Brain microvascular endothelial cell (primary cell): ENCODE data around the gene SNX7.

Experiments used
- DNase-seq: peaks from one replicate; pipeline ENCODE4 v3.0.0-alpha.2; 2020
- H3K27ac ChIP-seq: fragments of 250-450 bp; sonication (Bioruptor Pico); 2 replicates; pipeline ENCODE4 v1.5.1; 2020; ENCODE audit warnings: mild to moderate bottlenecking, moderate library complexity
- H3K27me3 ChIP-seq: fragments of 250-450 bp; sonication (Bioruptor Pico); replicated peaks from 2 replicates; pipeline ENCODE4 v1.5.1; 2020; ENCODE audit warnings: mild to moderate bottlenecking
- H3K36me3 ChIP-seq: fragments of 250-450 bp; sonication (Bioruptor Pico); replicated peaks from 2 replicates; pipeline ENCODE4 v1.5.1; 2020; ENCODE audit warnings: mild to moderate bottlenecking
- H3K4me3 ChIP-seq: 2 replicates; pipeline ENCODE4 v1.5.1; 2011; ENCODE audit warnings: low read depth, mild to moderate bottlenecking, control low read depth, low read length, moderate library complexity
- in situ Hi-C: cut with HindIII; loops from 2 replicates; pipeline ENCODE4 v1.10.0; 2017; ENCODE audit warnings: low sequenced_read_pairs, low pct_ligation_motif_present
- TF ChIP-seq, protein P1 (sequence below): IDR thresholded peaks from 2 replicates; pipeline ENCODE4 v1.5.1; 2011; ENCODE audit warnings: low read depth, mild to moderate bottlenecking, moderate library complexity, low read length, control low read depth, inconsistent platforms; ENCODE audit errors: missing control alignments

The SNX7 gene

DNA sequence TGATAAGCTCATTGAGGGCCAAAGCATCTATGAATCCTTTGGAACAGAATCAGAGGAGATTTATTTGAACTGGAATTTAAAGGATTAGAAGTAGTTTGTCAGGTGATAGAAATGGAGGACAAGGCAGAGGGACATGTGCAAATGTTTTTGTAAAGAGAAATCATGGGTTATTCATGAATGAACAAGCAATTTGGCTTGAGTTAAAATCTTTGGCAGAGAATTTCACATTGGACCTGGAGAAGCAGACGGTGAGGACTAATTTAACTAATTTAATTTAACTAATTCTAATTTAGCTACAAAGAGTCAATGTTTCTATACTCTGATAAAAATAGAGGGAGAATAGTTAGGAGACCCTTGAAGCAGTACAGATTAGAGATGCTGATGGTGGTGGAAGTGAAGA, 36.3 kb downstream of the SNX7 start:
- DNase-seq = no peak
- H3K27ac ChIP-seq = no peak overlapping the region
- H3K36me3 ChIP-seq = no peaks in the 10 kb centered on the region
- in situ Hi-C loops = no loop called here
- TF ChIP-seq, protein P1, sequence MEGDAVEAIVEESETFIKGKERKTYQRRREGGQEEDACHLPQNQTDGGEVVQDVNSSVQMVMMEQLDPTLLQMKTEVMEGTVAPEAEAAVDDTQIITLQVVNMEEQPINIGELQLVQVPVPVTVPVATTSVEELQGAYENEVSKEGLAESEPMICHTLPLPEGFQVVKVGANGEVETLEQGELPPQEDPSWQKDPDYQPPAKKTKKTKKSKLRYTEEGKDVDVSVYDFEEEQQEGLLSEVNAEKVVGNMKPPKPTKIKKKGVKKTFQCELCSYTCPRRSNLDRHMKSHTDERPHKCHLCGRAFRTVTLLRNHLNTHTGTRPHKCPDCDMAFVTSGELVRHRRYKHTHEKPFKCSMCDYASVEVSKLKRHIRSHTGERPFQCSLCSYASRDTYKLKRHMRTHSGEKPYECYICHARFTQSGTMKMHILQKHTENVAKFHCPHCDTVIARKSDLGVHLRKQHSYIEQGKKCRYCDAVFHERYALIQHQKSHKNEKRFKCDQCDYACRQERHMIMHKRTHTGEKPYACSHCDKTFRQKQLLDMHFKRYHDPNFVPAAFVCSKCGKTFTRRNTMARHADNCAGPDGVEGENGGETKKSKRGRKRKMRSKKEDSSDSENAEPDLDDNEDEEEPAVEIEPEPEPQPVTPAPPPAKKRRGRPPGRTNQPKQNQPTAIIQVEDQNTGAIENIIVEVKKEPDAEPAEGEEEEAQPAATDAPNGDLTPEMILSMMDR = no peak
- no peak overlapping the region for H3K4me3 ChIP-seq
- H3K27me3 ChIP-seq = no peaks in the 10 kb centered on the region

DNA sequence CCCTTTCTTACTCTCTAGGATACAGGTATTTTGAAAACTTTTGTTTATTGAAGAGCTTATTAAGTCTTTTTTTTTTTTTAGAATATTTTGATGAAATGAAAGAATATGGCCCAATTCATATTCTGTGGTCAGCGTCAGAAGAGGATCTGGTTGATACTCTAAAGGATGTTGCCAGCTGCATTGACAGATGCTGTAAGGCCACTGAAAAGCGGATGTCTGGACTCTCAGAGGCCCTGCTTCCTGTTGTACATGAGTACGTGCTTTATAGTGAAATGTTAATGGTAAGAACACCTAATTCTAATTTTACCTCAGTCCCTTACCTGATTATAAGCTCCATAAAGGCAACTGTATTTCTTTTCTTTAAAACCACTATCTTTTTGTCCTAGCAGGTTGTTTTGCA, 37.1 kb downstream of the SNX7 start:
- in situ Hi-C loops = no loop called here
- no peaks in the 10 kb centered on the region for H3K36me3 ChIP-seq
- H3K27ac ChIP-seq = no peak overlapping the region
- TF ChIP-seq, protein P1 = no peak
- H3K4me3 ChIP-seq = no peak overlapping the region
- no peaks in the 10 kb centered on the region for H3K27me3 ChIP-seq
- no peak for DNase-seq

DNA sequence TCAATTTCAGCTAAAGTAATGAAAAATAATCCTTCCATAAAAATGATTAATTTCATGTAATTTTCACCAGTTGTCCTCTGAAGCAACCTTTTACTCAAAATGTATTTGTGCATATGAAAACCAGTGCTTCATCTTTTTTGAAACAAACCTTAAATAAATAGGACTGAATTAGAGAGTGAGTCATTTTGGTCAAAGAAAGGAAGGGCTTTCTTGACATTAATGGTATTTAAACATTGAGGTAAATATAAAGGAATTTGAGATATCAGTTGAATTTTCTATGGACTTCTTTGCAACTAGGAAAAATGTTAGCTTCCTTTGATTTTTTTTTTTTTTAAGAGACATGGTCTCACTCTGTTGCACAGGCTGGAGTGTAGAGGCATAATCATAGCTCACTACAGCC, 38.7 kb downstream of the SNX7 start:
- H3K27me3 ChIP-seq = no peaks in the 10 kb centered on the region
- H3K27ac ChIP-seq = no peak overlapping the region
- TF ChIP-seq, protein P1 = no peak
- no peaks in the 10 kb centered on the region for H3K36me3 ChIP-seq
- no peak for DNase-seq
- no peak overlapping the region for H3K4me3 ChIP-seq
- in situ Hi-C loops = no loop called here

DNA sequence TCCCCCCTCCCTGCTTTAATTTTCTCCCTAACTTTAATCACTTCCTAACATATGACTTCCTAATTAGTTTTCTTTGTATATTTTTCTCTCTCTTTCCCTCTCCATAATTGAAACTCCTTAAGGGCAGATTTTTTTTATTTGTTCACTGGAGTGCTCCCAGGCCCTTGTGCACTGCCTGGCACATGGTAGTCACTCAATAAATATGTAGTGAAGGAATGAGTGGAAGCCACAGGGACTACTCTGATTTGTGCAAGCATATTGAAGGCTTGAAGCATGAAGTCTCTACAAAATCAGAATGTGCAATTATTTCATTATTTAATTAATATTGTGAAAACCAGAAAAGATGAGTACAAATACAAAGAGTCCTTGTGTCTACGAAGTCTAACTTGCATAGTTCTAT, 41.5 kb downstream of the SNX7 start:
- Histone ChIP-seq H3K27me3 (no peaks in the 10 kb centered on the region), H3K4me3 (no peak overlapping the region), H3K36me3 (no peaks in the 10 kb centered on the region), H3K27ac (peak overlapping the region; percentile 16)
- TF ChIP-seq, protein P1 = no peak
- DNase-seq = peak; percentile 69
- in situ Hi-C loops = no loop called here

DNA sequence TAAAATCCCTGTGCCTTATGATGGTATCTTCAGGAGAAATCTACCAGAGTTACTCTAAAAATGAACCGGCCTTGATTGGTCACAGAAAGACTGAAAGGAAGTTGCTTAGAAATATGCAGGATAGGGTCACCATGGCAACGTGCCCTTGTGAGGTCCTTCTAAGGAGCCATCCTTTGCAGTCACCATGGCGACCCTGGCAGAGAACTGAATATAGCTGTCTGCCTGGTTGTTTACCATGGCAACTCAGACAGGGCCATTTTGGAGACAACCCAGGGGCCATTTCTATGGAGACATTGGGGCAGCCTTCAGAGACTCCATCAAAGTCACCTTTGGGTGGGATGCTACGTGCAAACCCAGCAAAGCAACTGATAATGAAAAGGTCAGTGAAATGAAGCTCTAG, 43.0 kb downstream of the SNX7 start:
- Histone ChIP-seq H3K27me3 (no peaks in the 10 kb centered on the region), H3K4me3 (no peak overlapping the region), H3K36me3 (no peaks in the 10 kb centered on the region), H3K27ac (no peak overlapping the region)
- TF ChIP-seq, protein P1 = no peak
- peak; percentile 44 for DNase-seq
- in situ Hi-C loops = no loop called here

DNA sequence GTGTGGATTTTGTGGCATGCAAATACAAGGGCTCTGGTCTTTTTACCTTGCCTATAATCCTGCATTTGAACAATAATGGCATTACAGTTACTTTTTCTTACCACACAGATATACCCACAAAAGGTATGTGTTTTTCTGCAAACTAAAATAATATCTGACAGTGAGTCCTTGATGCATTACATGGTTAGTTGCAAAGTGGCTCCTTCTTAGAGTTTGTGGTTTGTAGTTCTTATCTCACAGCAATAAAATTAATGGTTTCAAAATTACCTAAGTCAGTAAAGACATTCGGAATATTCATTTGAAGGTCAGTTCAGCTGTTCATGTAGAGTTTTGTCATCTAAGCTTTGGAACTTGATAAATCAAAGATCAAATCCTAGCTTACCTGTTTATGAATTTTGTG, 43.5 kb downstream of the SNX7 start:
- TF ChIP-seq, protein P1 = no peak
- H3K36me3 ChIP-seq = no peaks in the 10 kb centered on the region
- in situ Hi-C loops = no loop called here
- no peak overlapping the region for H3K4me3 ChIP-seq
- no peak overlapping the region for H3K27ac ChIP-seq
- no peak for DNase-seq
- no peaks in the 10 kb centered on the region for H3K27me3 ChIP-seq
